Thyroid gland (tissue), 4 donors: ENCODE results near the gene UMODL1. TPM values are rescaled to one million over a fixed set of nuclear protein-coding genes. Genes with fewer than 3 reads are reported as not detected.

Experiments used
- DNase-seq, 2 donors: peaks; one replicate each; pipeline ENCODE4 v3.0.0-alpha.2; 2019
- H3K27ac ChIP-seq, 3 donors: fragments of 200-600 bp; sonication (generic); 1 replicate in 2 of 3; 2 replicates in 1 of 3; pipeline ENCODE4 v1.5.1; 2016 to 2019; ENCODE audit warnings: mild to moderate bottlenecking in 1 of 3, moderate library complexity in 1 of 3
- H3K27me3 ChIP-seq: fragments of 200-600 bp; sonication (generic); one replicate; pipeline ENCODE4 v1.5.1; 2019
- H3K36me3 ChIP-seq, 2 donors: fragments of 200-600 bp; sonication (generic); one replicate each; pipeline ENCODE4 v1.5.1; 2016 to 2019
- H3K4me1 ChIP-seq, 2 donors: fragments of 200-600 bp; sonication (generic); one replicate each; pipeline ENCODE4 v1.5.1; 2017 to 2019
- H3K4me3 ChIP-seq, 3 donors: fragments of 200-600 bp; sonication (generic); replicated peaks in 1 of 3; 1 replicate in 2 of 3; 2 replicates in 1 of 3; pipeline ENCODE4 v1.5.1; 2016; ENCODE audit warnings: mild to moderate bottlenecking in 1 of 3
- H3K9me3 ChIP-seq: fragments of 200-600 bp; sonication (generic); one replicate; pipeline ENCODE4 v1.5.1; 2017
- POLR2A ChIP-seq, 2 donors: fragments of 450-650 bp; IDR thresholded peaks; one replicate each; pipeline ENCODE4 v1.6.1; 2017; ENCODE audit warnings: antibody characterized with exemption in 2 of 2, mild to moderate bottlenecking in 2 of 2, moderate library complexity in 1 of 2
- WGBS, 2 donors: methylation state at CpG; one replicate each; pipeline ENCODE4 v1.1.5; 2017; 5-methylcytosine and 5-hydroxymethylcytosine counted together
- intact Hi-C: fragments of 100-400 bp; cut with DNase I; formaldehyde crosslinking; loops from one replicate; pipeline ENCODE4 v1.15.1; 2023
- total RNA-seq, 4 donors: library from RNA; depleted of rRNA; stranded (reverse); fragments of >200 nt; gene quantifications; one replicate each; pipeline ENCODE4 v1.2.3, GENCODE V29; 2016
- TF ChIP-seq, protein P1 (sequence below), 6 experiments: fragments of 200-600 bp in 3 of 6; fragments of 450-650 bp in 3 of 6; sonication (generic) in 3 of 6; IDR thresholded peaks; one replicate each; pipeline ENCODE4 v1.5.1; 2016 to 2019; ENCODE audit warnings: antibody characterized with exemption in 6 of 6, mild to moderate bottlenecking in 2 of 6, inconsistent platforms in 1 of 6, moderate library complexity in 1 of 6

UMODL1 gene
- total RNA-seq, 4 donors from 2014 or later = not detected

DNA sequence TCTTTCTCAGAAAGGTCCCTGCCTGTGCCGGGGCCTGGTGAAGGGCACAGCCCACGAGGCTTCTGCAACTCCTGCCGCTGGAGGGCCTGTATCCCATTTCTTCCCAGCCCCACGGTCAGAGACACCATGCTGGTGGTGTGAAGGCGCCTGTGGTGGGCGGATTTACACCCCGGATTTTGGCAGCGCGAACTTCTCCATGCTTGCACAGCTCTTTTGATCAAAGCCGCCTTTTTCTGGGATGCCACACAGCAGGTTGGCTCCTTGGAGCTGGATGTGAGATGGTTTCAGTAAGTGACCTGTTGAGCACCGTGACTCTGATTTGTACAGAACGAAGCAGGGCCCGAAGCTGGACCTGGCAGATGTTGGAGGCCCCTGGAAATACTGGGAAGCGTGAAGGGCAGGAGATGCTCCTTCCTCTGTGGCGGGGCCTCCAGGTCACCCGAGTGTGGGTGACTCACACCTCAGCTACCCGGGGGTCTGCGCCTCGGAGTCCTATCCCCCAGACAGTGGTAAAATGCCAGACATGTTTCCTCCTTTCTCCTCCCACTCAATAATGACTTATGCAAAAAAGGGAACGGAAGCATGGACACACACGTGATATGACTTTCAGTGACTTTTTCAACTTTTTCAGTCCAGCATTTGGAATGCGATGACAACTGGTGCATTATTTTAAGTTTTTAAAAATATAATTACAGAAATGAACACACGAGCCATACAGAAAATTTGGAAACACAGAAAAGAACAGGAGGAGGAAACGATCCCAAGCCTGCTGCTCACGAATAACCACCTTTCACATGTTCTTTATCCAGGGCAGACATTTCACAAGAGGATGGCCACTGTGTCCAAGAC, 9.0 kb downstream of the UMODL1 start:
- H3K4me3 ChIP-seq = no peak overlapping the region
- H3K4me1 ChIP-seq = peaks cover 0 to 6% of the 10 kb centered on the region in 2 donors
- no peaks in the 10 kb centered on the region for H3K27me3 ChIP-seq
- no peaks in the 10 kb centered on the region for H3K9me3 ChIP-seq
- H3K36me3 ChIP-seq = no peaks in the 10 kb centered on the region
- intact Hi-C loops = no loop called here
- H3K27ac ChIP-seq = no peak overlapping the region
- TF ChIP-seq, protein P1, sequence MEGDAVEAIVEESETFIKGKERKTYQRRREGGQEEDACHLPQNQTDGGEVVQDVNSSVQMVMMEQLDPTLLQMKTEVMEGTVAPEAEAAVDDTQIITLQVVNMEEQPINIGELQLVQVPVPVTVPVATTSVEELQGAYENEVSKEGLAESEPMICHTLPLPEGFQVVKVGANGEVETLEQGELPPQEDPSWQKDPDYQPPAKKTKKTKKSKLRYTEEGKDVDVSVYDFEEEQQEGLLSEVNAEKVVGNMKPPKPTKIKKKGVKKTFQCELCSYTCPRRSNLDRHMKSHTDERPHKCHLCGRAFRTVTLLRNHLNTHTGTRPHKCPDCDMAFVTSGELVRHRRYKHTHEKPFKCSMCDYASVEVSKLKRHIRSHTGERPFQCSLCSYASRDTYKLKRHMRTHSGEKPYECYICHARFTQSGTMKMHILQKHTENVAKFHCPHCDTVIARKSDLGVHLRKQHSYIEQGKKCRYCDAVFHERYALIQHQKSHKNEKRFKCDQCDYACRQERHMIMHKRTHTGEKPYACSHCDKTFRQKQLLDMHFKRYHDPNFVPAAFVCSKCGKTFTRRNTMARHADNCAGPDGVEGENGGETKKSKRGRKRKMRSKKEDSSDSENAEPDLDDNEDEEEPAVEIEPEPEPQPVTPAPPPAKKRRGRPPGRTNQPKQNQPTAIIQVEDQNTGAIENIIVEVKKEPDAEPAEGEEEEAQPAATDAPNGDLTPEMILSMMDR (IDR thresholded peaks at IDR 0.05) = no peak
- TF ChIP-seq POLR2A (IDR thresholded peaks at IDR 0.05) = no peak
- WGBS, 2 donors = 81 to 87% methylated on average over 18 to 23 of the region's 25 CpGs
- no peak for DNase-seq

DNA sequence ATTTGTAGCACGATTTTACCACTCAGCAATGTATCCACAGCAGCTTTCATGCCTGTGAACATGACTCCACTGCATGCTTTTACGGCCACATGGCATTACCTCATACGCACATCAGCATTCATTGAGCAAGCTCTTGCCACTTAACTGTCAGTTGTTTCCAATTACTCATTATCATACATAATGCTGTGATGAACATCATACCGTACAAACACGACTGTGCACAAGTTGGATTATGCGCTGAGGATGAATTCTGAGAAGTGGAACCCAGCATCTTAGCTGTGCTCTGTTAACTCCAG, 9.6 kb downstream of the UMODL1 start:
- H3K36me3 ChIP-seq = no peaks in the 10 kb centered on the region
- peaks cover 0 to 6% of the 10 kb centered on the region in 2 donors for H3K4me1 ChIP-seq
- H3K4me3 ChIP-seq = no peak overlapping the region
- intact Hi-C loops = no loop called here
- DNase-seq = no peak
- H3K27ac ChIP-seq = no peak overlapping the region
- TF ChIP-seq, protein P1 (IDR thresholded peaks at IDR 0.05) = no peak
- TF ChIP-seq POLR2A (IDR thresholded peaks at IDR 0.05) = no peak
- WGBS, 2 donors = 86 to 87% methylated on average over 6 of the region's 6 CpGs
- no peaks in the 10 kb centered on the region for H3K9me3 ChIP-seq
- H3K27me3 ChIP-seq = no peaks in the 10 kb centered on the region

DNA sequence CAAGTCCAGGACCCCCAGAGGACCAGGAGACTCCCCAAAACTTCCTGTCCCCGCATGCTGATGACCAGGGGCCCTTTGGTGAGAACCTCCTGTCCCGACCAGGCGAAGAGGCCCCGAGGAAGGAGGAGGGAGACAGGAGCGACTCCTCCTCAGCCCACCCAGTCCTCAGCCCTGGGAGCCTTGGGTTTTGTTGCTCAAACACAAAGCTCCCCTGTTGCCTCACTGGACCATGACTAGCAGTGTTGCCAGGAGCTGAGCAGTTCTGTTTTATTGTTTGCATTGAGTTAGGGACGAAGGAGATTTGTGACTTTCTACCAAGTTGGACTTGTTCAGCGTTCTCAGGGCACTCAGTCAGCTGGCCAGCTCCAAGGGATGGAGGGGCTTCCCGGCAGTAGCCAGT, 10.0 kb downstream of the UMODL1 start:
- Histone ChIP-seq H3K9me3 (no peaks in the 10 kb centered on the region), H3K4me1 (peaks cover 0 to 9% of the 10 kb centered on the region in 2 donors), H3K27ac (no peak overlapping the region), H3K27me3 (no peaks in the 10 kb centered on the region), H3K4me3 (no peak overlapping the region), H3K36me3 (no peaks in the 10 kb centered on the region)
- 35 to 61% methylated on average over 7 of the region's 8 CpGs for WGBS, 2 donors
- peak in 1 of 2 donors; percentile 34 for DNase-seq
- TF ChIP-seq POLR2A (IDR thresholded peaks at IDR 0.05) = no peak
- TF ChIP-seq, protein P1 (IDR thresholded peaks at IDR 0.05) = no peak
- intact Hi-C loops = no loop called here

DNA sequence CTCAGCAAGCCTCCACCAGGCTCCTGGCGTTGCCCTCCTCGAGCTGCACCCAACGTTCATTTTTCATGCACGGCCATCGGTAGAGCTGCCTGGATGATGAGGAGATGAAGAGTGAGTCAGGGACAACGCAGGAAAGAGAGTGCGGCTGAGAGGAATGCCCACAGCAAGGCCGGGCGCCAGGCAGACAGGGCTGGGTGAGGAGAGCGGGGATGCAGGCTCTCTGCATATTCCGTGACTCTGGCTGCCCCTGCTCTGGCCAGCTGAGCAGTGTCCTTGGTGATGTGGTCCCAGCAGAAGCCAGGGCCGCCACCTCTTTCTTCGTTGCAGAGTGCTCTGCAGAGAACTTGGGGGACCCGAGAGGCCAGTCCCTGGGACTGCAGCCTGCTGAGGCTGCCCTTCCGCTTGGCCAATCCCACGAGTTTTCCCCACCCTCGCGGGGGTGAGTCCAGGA, 10.8 kb downstream of the UMODL1 start:
- H3K27ac ChIP-seq = no peak overlapping the region
- H3K4me3 ChIP-seq = no peak overlapping the region
- H3K27me3 ChIP-seq = no peaks in the 10 kb centered on the region
- intact Hi-C loops = no loop called here
- no peaks in the 10 kb centered on the region for H3K9me3 ChIP-seq
- H3K36me3 ChIP-seq = no peaks in the 10 kb centered on the region
- DNase-seq = no peak
- no peak for TF ChIP-seq POLR2A (IDR thresholded peaks at IDR 0.05)
- TF ChIP-seq, protein P1 (IDR thresholded peaks at IDR 0.05) = no peak
- H3K4me1 ChIP-seq = peaks cover 6 to 17% of the 10 kb centered on the region in 2 donors
- WGBS, 2 donors = 78 to 80% methylated on average over 11 to 18 of the region's 18 CpGs
